Measurements from ENCODE around the gene CTNS.

GRCh38 chr17:3665834-3666233 is 29.3 kb downstream of the CTNS start:
- TF ChIP-seq, protein P1, sequence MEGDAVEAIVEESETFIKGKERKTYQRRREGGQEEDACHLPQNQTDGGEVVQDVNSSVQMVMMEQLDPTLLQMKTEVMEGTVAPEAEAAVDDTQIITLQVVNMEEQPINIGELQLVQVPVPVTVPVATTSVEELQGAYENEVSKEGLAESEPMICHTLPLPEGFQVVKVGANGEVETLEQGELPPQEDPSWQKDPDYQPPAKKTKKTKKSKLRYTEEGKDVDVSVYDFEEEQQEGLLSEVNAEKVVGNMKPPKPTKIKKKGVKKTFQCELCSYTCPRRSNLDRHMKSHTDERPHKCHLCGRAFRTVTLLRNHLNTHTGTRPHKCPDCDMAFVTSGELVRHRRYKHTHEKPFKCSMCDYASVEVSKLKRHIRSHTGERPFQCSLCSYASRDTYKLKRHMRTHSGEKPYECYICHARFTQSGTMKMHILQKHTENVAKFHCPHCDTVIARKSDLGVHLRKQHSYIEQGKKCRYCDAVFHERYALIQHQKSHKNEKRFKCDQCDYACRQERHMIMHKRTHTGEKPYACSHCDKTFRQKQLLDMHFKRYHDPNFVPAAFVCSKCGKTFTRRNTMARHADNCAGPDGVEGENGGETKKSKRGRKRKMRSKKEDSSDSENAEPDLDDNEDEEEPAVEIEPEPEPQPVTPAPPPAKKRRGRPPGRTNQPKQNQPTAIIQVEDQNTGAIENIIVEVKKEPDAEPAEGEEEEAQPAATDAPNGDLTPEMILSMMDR (IDR thresholded peaks at IDR 0.05): no peak
- TF ChIP-seq REST (IDR thresholded peaks at IDR 0.05; ENCODE audit: insufficient read depth in 1 of 2, low read depth in 2 of 2, low read length in 1 of 2) (no peak), POLR2AphosphoS5 (IDR thresholded peaks at IDR 0.05; ENCODE audit: low read depth, low read length) (no peak), SIN3A (IDR thresholded peaks at IDR 0.05; ENCODE audit: borderline replicate concordance, insufficient read depth, low read depth, low read length) (no peak), TCF7L2 (IDR thresholded peaks at IDR 0.05; ENCODE audit: low read depth, low read length) (no peak)

All from Panc1 (cell line).